Mucosa of descending colon (tissue), 3 donors: ENCODE measurements around the gene FNDC10. TPM values are rescaled to one million over a fixed set of nuclear protein-coding genes. Genes with fewer than 3 reads are reported as not detected.

ENCODE experiments used
- ATAC-seq: fragments of 200-7000 bp; cut with Tn5 transposase; one replicate; pipeline ENCODE4 v1.9.1; 2020; ENCODE audit warnings: mild to moderate bottlenecking, moderate library complexity
- DNase-seq, 3 donors: peaks; one replicate each; pipeline ENCODE4 v3.0.0-alpha.2; 2020
- H3K36me3 ChIP-seq: fragments of 200-600 bp; one replicate; pipeline ENCODE4 v1.8.0; 2021; ENCODE audit warnings: low read depth, mild to moderate bottlenecking
- H3K4me1 ChIP-seq: fragments of 200-600 bp; one replicate; pipeline ENCODE4 v1.8.0; 2021; ENCODE audit warnings: low read depth, mild to moderate bottlenecking
- H3K4me3 ChIP-seq: fragments of 200-600 bp; one replicate; pipeline ENCODE4 v1.8.0; 2021; ENCODE audit warnings: mild to moderate bottlenecking
- H3K9me3 ChIP-seq: fragments of 200-600 bp; one replicate; pipeline ENCODE4 v1.8.0; 2021; ENCODE audit warnings: mild to moderate bottlenecking
- CTCF ChIP-seq: fragments of 200-600 bp; IDR thresholded peaks from one replicate; pipeline ENCODE4 v1.8.0; 2022; ENCODE audit warnings: antibody characterized with exemption, mild to moderate bottlenecking
- intact Hi-C, 2 donors: fragments of 100-400 bp; cut with DNase I in 1 of 2; cut with micrococcal nuclease in 1 of 2; formaldehyde crosslinking; loops; one replicate each; pipeline versions ENCODE4 v1.11.0 to v1.11.1; 2022; cut with DNase I, micrococcal nuclease
- total RNA-seq, 3 donors: library from RNA; stranded (reverse); fragmentation: NEBNext Ultra II Directional in 2 of 3; extraction: Animal tissue kit (Norgen Biotek cat#: 25700) in 2 of 3; gene quantifications; one replicate each; pipeline versions ENCODE4 v1.2.1 to v1.2.4, GENCODE V29; 2021 to 2023
- donor health status: DM: no; HTN: no; CAD: no; lungs with moderate emphysema.
- donor health status: DM: no; HTN: no; CAD: no.
- donor health status: DM: no; HTN: yes; CAD: no.

FNDC10 gene
- total RNA-seq, 3 donors from 2014 or later, result 1.2 to 3.2 (median 3.1) TPM

- H3K4me1 ChIP-seq, result peaks cover 11% of the 10 kb centered on the region
- H3K36me3 ChIP-seq, result no peaks in the 10 kb centered on the region
- TF ChIP-seq CTCF, result no peak
- no peak for ATAC-seq
- no peak overlapping the region for H3K4me3 ChIP-seq
- peak in 1 of 3 donors; percentile 12 for DNase-seq
- intact Hi-C loops, result no loop called here
- no peaks in the 10 kb centered on the region for H3K9me3 ChIP-seq
Measured at GRCh38 chr1:1609822-1610485, 10.0 kb upstream of the FNDC10 start.

- intact Hi-C loops, result no loop called here
- no peaks in the 10 kb centered on the region for H3K9me3 ChIP-seq
- no peak overlapping the region for H3K4me3 ChIP-seq
- no peaks in the 10 kb centered on the region for H3K36me3 ChIP-seq
- ATAC-seq, result no peak
- no peak for DNase-seq
- no peaks in the 10 kb centered on the region for H3K4me1 ChIP-seq
- TF ChIP-seq CTCF, result no peak
Measured at GRCh38 chr1:1606232-1606631, 6.3 kb upstream of the FNDC10 start.

- TF ChIP-seq CTCF, result no peak
- DNase-seq, result no peak
- peaks cover 2% of the 10 kb centered on the region for H3K4me1 ChIP-seq
- ATAC-seq, result no peak
- H3K4me3 ChIP-seq, result no peak overlapping the region
- intact Hi-C loops, result no loop called here
- no peaks in the 10 kb centered on the region for H3K36me3 ChIP-seq
- no peaks in the 10 kb centered on the region for H3K9me3 ChIP-seq
Measured at GRCh38 chr1:1605724-1606123, 5.8 kb upstream of the FNDC10 start.

GRCh38 chr1:1605034-1605591, 5.2 kb upstream of the FNDC10 start:
- no peaks in the 10 kb centered on the region for H3K9me3 ChIP-seq
- ATAC-seq (no peak), DNase-seq (peak in 1 of 3 donors; percentile 42)
- H3K4me1 ChIP-seq, result peaks cover 8% of the 10 kb centered on the region
- no peak for TF ChIP-seq CTCF
- no peak overlapping the region for H3K4me3 ChIP-seq
- no peaks in the 10 kb centered on the region for H3K36me3 ChIP-seq
- intact Hi-C loops, result no loop called here

GRCh38 chr1:1604374-1605033, 4.6 kb upstream of the FNDC10 start:
- Histone ChIP-seq H3K4me1 (peaks cover 8% of the 10 kb centered on the region), H3K4me3 (no peak overlapping the region), H3K9me3 (no peaks in the 10 kb centered on the region), H3K36me3 (no peaks in the 10 kb centered on the region)
- ATAC-seq (no peak), DNase-seq (no peak)
- intact Hi-C loops, result no loop called here
- TF ChIP-seq CTCF, result no peak
